ENCODE data around the gene SLC35A5.

DNA sequence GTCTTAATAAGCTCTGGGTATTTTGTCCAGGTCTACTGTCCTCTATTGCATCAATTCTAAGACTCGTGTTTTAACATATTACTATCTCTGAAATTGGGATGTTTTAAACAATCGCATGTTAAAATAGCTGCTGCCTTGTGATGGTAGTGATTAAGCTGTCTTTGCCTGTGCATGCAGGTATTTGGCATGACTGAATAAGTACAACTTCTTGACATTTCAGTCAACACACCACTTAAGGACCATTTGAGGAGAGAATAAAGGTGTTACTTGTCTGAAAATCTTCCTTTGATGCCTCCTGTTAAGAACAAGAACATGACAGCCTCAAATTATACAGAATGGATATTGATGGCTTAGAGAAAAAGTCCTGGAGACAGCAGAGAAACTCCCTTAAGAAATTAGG, 33.0 kb downstream of the SLC35A5 start:
- TF ChIP-seq, protein P1, sequence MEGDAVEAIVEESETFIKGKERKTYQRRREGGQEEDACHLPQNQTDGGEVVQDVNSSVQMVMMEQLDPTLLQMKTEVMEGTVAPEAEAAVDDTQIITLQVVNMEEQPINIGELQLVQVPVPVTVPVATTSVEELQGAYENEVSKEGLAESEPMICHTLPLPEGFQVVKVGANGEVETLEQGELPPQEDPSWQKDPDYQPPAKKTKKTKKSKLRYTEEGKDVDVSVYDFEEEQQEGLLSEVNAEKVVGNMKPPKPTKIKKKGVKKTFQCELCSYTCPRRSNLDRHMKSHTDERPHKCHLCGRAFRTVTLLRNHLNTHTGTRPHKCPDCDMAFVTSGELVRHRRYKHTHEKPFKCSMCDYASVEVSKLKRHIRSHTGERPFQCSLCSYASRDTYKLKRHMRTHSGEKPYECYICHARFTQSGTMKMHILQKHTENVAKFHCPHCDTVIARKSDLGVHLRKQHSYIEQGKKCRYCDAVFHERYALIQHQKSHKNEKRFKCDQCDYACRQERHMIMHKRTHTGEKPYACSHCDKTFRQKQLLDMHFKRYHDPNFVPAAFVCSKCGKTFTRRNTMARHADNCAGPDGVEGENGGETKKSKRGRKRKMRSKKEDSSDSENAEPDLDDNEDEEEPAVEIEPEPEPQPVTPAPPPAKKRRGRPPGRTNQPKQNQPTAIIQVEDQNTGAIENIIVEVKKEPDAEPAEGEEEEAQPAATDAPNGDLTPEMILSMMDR (IDR thresholded peaks at IDR 0.05): no peak
- TF ChIP-seq POLR2A (IDR thresholded peaks at IDR 0.05): no peak

Data from testis (tissue), 2 donors.